Measurements from ENCODE around the gene KDM2A. TPM values are rescaled to one million over a fixed set of nuclear protein-coding genes. Genes with fewer than 3 reads are reported as not detected.

Gene KDM2A
- total RNA-seq, 1 experiment from 2014 or later = 36.1 TPM

DNA sequence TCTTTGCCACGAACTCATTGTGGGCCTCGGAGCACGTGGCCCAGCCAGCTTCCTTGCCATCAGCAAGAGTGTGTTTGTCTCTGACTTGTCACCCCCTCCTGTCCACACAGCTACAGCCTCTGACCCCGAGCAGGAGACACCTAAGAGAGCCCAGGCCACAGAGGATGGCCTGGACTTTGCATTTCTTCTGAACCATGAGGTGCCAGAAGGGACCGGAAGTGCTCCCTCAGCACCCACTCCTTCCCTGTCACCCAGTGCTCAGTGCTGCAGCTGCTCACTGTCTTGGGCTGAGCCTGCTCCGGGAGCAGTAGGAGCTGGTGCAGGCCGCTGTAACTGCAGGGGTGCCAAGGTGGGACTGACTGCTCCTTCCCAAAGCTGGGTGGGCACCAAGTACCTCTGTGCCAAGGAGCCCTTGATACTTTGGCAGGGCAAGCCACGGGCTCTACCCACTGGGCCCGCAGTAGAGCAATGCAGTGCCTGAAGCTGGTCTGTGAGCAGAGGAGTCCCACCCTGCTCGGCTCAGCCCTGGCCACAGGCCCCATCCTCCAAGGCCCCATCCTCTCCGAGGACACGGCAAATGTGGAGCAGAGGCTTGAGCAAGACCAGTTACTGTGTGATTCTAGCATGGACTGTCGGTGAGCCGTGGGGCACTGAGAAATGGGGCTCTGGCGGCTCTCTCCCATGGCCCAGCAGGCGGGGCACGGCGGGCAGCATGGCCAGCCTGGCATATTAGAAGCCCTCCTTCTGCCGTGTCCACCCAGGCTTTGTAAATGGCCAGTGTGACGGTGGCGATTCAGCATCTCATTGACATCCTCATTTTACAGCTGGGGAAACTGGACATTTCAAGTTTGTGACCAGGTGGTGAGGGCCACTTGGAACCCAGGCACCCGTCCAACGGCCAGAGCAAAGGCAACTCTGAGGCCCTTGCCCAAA lies 153.5 kb downstream of the KDM2A start:
- DNase-seq (ENCODE audit: low read depth) = no peak

DNA sequence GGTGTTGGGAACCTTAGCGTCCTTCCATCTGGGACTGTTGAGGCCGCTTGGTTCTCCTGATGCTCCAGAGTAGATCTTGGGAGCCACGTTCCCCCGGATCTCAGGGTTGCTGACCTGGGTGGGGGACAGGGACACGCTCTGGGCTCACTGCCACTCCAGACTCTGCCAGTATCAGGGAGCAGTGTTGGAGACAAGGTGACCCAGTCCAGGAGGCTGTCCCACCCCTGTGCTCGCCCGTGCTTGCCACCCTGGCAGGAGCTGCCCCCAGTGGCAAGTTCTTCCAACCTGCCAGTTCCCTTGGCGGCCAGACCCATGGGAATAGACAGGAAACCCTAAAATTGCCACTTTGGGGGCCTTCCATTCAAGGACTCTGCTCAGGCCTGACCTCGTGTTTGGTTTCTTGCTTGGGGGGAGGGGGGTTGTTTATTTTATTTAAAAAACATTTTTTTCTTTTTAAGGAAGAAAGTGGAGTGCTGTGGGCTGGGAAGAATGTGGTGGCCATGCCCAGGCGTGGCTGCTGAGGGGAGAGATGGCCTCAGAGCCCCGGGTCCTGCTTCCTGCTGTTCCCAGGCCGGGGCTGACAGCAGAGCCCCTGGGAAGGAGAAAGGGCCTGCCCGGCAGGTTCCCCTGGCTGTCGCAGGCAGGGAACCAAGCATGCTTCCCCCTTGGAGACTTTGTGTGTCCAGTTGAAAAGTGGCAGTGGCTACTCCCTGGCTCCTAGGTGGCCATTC lies 154.4 kb downstream of the KDM2A start:
- DNase-seq (ENCODE audit: low read depth) = no peak

DNA sequence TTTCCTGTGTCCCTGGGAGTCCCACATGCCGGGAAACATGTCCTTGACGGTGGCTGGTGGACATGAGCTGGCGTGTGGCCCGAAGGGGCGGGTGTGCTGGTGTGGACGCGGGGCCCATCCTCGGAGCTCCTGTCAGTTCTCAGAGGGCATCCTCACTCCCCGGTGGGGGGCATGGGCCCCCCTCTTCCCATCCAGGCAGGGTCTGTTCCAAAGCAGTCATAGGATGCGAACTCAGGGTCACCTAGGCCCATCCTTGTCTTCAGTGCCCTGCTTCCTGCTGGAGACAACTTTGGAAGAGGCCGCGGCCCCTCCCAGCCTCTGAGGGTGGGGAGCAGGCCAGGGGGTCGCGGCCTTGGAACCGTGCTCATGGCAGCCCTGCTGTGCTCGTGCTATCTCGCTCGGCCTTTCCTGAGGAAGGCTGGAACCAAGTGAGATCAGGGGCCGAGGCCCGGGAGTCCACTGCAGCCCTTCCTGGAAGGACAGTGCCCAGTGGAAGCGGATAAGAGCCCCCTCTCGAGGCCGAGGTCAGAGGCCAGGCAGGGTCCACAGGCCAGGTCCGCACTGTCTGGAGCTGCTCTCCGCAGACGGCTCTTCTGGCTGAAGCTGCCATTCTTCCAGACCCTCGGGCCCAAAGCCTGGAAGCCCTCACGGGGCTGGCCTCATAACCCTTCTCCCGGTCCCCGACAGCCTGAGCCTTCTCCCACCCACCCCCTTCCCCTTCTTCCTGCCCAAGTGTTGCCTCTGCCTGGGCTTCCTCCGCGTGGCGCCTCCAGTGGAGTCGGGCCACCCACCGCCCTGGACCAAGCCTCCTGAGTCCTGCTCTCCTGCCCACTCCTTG lies 155.9 kb downstream of the KDM2A start:
- no peak for DNase-seq (ENCODE audit: low read depth)

DNA sequence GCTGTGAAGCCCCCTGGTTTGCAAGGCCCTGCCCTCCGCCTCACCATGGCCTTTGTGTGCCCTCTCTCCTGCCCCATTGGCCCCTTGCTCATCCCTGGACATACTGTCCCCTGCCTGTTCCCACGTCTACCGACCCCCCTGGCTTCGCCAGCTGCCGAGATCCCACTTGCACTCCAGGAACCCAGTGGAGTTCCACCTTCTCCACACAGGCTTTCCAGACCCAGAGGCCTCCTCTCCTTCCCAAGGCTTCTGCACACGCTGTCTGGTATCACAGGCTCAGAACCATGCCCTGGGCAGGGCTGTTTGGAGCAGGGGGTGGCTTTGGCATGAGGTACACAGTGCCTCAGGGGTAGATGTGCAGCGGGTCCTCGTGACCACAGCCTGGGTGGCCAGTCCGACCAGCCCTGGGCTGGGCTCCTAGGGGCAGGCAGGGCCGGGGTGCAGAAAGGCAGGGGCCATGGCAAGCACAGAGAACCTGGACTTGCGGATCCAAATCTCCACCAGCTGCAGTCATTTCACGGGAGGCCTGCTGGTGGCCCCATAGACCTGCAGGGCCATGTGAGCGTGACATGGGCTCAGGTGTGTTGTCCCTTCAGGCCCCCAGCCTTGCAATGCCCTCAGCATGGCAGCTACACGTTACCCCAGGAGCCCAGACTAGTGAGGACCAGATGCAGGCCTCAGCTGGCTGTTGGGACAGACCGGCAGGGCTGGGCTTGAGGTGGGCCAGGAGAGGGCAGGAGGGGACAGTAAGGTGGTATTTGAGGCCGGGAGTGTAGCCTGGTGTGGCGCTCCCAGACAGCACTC lies 156.7 kb downstream of the KDM2A start:
- no peak for DNase-seq (ENCODE audit: low read depth)

DNA sequence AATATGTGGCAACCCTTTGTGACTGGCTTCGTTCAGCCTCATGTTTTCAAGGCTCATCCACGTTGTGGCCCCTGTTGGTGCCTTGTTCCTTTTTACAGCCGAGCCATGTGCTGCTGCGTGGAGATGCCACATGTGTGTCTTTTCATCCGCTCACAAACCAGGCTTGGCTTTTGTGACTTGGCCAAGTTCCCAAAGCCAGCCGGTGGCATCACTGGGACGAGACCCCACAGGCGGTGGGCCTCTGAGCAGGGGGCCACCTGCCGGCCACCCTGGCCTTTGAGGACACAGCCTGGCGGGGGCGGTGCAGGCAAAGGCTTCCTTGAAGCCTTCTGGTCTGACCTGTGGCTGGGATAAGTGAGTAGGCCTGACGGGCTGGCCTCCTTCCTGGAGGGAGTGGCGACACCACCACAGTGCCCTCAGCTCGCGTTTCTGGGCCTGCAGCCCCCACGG lies 157.7 kb downstream of the KDM2A start:
- DNase-seq (ENCODE audit: low read depth) = no peak

DNA sequence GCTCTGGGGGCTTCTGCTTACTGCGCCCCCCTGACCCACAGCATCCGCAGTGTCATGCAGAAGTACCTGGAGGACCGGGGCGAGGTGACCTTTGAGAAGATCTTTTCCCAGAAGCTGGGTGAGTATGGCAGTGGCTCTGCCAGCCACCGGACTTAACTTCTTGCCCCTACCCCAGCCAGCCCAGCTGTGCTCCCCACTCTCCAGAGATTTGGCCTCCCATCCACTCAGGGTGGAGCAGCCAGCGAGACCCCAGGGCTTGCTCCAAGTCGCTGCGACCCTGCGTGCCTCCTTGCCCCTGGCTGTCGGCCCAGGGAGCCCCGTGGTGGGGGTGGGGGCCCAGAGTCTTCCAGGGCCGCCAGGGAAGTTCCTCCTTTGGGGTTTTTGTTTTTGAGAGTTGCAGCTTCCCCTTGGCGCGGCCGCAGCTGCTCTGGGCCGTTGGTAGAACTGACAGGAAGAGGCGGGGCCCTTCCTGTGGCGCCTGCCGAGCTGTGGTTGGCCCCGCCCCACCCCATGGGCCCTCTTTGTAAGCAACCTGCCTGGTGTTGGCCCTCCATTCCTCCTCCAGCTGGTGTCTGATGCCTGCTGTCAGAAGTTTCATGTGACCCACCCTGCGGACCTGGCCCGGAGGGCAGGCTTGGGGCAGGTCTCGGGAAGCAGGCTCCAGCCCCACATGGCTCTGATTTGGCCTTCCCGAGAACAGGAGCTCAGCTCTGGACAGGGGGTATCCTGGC lies 158.3 kb downstream of the KDM2A start:
- DNase-seq (ENCODE audit: low read depth) = no peak

DNA sequence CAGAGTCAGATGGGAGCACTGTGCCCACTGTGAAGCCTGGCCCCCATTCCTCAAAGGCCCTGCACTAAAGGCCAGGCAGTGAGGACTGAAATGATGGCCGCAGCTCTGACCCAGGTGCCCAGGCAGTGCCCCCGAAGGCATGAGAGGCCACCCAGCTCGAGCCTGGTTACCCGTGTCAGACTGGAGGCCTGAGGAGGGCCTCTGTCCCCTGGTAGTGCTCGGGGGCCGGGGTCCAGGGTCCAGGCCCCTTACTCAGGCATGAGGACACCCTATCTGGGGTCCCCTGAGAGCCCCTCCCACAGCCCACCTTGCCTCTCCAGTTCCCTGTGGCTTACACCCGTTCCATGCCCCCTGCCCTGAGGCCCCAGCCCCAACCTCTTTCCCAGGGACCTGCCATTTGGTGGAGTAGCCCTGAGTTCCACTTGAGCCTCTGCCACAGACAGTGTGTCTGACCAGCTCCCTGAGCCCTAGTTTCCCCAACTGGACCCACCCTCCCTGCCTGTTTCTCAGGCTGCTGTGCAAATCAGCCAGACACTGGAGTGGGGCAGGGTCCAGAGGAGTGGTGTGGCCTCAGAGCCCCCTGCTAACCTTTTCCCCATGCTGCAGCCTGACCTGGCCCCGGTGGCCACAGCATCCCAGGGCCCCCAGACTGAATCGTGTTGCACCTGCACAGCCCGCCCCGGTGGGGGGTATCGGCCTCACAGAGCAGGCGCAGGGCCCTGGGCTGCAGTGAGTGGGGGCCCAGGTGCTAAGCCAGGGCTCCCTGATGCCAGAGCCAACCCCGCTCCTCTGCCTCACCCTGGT lies 159.3 kb downstream of the KDM2A start:
- DNase-seq (ENCODE audit: low read depth) = no peak

DNA sequence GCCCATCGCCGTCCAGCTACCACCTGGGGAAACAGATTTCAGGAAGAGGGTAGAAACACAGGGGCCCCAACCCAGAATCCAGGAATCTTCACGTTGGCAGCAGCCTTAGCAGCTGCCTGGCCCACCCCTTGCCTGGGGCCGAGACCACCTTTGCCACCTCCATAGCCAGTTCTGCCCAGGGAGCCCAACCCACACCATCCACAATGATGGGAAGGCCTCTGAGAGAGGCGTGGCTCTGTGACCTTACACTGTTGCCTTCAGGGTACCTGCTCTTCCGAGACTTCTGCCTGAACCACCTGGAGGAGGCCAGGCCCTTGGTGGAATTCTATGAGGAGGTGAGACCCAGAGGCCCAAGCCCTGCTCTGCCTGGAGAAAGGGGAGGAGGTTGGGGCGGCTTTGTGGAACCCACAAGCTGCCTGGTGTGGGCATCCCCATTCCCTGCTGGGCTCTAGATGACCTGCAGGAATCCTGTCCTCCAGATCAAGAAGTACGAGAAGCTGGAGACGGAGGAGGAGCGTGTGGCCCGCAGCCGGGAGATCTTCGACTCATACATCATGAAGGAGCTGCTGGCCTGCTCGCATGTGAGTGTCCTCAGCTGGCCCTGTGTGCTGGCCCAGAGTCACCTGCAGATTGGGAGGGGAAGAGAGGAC lies 160.0 kb downstream of the KDM2A start:
- DNase-seq (ENCODE audit: low read depth) = no peak

DNA sequence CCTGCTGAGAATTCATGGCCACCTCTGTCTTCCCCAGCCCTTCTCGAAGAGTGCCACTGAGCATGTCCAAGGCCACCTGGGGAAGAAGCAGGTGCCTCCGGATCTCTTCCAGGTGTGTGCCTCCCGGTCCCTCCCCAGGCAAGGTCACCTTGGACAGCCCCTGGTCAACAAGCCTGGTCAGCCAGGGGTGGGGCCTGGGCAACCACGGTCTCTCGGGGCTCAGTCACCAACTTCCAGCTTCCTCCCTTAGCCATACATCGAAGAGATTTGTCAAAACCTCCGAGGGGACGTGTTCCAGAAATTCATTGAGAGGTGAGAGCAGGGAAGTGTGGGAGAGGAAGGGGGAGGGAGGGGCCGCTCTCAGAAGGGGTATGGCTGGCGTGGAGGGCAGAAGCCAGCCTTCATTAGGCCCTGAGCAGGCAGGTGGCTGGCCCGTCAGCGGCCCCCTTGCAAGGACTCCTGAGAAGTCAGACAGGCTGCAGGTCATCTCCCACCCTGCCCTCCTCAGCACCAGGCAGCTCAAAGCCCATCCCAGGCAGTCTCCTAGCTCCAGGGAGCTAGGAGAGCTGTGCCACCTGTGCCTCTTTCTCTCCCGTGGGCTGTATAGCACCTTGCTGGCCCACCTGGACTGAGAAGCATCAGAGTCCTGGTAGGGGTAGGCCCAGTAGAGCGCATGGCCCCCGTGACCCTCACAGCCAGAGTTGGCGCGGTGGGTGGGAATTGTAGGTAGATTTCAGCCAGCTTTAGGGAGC lies 160.7 kb downstream of the KDM2A start:
- no peak for DNase-seq (ENCODE audit: low read depth)

DNA sequence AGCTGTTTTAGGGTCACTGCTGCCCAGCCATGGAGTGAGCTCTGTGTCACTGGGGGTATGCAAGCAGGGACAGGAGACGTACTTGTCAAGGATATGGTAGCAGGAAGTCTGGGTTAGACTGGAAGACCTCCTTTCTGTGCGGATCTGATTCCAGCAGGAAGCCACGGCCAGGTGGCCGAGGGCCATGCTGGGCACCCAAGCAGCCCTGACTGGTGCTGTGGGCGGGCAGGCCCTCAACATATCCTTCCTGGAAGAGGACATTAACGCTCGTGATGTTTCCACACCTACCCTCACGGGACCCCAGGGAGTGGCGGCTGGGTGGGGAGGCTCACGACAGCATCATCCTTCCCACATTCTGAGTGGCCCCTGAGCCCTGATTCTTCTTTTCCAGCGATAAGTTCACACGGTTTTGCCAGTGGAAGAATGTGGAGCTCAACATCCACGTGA lies 161.3 kb downstream of the KDM2A start:
- no peak for DNase-seq (ENCODE audit: low read depth)

DNA sequence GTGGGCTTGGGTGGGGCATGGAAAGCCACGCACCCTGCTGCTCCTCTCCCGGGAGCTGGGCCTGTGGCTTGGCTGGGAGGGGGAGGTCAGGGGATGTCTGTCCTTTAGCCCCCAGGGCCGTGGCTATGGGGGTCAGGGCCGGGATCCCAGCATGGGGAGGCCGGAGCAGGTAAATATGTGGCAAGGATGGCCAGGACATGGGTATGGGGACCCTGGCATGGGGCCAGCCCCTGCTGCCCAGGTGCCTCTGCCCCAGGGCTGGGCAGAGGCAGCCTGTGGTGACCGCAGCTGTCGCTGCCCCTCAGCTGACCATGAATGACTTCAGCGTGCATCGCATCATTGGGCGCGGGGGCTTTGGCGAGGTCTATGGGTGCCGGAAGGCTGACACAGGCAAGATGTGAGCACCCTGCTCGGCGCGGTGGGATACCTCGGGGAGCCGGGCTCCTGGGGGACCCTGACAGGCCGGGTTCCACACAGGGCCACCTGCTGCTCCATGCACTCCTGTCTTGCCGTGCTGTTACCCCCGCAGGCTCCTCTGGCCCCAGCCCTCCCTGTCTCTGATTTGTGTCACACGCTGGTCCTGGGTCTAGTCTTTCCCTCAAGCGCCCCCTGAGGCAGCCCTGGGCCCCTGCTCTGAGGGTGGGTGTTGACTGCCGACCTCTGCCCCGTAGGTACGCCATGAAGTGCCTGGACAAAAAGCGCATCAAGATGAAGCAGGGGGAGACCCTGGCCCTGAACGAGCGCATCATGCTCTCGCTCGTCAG lies 161.9 kb downstream of the KDM2A start:
- no peak for DNase-seq (ENCODE audit: low read depth)

DNA sequence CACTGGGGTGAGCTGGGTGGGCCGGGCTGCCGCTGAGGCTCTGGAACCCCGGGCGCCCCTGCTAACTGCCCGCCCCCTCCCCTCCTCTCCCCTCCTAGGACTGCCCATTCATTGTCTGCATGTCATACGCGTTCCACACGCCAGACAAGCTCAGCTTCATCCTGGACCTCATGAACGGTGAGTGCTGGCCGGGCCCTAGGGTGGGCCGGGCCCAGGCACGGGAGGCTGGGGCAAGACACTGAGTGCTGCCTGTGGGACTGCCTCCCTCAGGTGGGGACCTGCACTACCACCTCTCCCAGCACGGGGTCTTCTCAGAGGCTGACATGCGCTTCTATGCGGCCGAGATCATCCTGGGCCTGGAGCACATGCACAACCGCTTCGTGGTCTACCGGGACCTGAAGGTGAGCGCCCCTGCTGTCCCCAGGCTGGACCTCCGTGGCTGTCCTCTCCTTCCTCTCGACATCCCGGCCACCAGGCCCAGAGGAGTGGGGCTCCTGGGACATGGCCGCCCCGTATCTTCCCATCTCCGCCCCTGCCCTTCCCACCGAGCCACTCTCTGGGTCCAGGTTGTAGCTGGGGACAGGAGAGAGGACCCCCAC lies 162.6 kb downstream of the KDM2A start:
- DNase-seq (ENCODE audit: low read depth) = no peak

DNA sequence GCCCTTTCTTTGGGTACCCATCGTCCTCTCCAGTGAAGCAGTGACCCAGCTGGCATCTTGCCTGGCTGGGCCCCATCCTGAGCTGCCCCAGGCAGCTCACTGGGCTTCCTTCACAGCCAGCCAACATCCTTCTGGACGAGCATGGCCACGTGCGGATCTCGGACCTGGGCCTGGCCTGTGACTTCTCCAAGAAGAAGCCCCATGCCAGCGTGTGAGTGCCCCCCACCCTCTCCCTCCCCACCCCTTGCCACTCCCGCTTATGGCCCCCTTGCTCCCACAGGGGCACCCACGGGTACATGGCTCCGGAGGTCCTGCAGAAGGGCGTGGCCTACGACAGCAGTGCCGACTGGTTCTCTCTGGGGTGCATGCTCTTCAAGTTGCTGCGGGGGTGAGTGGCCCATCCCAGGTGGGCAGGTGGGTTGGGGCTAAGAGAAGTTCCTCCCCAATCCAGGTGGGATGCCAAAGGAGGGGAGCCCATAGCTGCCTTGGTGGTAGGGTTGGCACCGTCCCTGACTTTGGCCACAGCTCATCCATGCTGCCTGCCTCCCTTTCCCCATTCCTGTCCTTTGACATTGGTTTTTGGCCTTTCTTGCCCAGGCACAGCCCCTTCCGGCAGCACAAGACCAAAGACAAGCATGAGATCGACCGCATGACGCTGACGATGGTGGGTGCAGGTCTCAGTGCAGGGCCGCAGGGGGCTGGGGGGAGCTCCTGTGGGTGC lies 163.3 kb downstream of the KDM2A start:
- no peak for DNase-seq (ENCODE audit: low read depth)

DNA sequence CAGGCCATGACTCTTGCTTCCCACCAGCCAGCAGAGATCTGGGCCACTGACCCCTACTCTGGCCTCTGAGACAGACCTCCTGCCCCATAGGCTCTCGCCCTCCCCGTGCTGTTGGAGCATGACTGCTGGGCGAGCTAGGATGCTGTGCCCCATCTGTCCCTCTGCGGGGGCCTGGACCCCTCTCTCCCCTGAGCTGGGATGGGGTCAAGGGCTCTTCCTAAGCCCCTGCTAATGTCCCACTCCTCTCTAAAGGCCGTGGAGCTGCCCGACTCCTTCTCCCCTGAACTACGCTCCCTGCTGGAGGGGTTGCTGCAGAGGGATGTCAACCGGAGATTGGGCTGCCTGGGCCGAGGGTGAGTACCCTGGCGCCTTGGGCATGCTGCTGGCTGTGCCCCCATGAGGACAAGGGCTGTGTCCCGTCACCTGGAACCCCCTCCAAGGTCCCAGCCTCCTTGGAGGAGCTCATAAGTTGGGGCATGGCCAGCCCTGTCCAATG lies 163.9 kb downstream of the KDM2A start:
- no peak for DNase-seq (ENCODE audit: low read depth)

DNA sequence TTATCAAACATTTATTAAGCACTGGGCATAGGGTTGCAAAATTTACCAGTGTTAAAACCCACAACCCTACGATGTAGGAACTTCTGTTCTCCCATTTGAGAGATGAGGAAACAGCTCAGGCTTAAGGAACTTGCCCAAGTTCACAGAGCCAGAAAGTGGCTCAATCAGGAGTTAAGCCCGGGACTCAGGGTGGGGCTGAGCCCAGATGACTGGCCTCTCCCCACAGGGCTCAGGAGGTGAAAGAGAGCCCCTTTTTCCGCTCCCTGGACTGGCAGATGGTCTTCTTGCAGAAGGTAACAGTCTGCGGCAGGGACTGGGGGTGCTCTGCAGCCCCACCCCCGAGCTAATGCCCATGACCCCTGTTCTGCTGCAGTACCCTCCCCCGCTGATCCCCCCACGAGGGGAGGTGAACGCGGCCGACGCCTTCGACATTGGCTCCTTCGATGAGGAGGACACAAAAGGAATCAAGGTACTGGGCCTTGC lies 164.5 kb downstream of the KDM2A start:
- no peak for DNase-seq (ENCODE audit: low read depth)
